ENCODE results near the gene NTN5. TPM values are rescaled to one million over a fixed set of nuclear protein-coding genes. Genes with fewer than 3 reads are reported as not detected.

The NTN5 gene
- total and polyA plus RNA-seq, 2 donors = 0.53 to 0.80 TPM

DNA sequence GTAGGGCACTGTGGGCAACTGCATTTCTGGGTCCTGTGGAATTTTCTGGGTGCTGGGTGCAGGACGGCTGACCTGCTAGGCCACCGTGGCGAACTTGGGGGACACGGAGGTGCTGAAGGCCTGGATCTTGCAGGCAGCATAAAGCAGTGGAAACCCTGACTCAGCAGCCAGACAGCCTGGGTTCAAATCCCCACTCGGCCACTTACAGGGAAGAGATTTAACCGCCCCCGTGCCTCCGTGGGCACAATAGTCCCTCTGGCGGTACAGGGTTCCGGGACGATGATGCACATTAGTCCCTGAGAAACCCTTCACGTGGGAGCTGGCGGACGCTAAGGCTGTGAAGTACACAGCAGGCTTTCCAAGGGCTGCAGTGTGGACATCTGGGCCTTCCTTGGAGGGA lies 60.9 kb downstream of the NTN5 start:
- Histone ChIP-seq H3K4me1 (ENCODE audit: insufficient read depth) (no peaks in the 10 kb centered on the region), H3K27ac (ENCODE audit: low read depth) (no peak overlapping the region), H3K4me3 (ENCODE audit: low read depth, low read length) (no peak overlapping the region), H3K36me3 (ENCODE audit: insufficient read depth) (no peaks in the 10 kb centered on the region)
- WGBS = 91% methylated on average over 14 of the region's 14 CpGs
- DNase-seq (ENCODE audit: extremely low spot score) = no peak

Other genes starting within 250 kb of the NTN5 start
- gene GRWD1, start 227.0 kb downstream of the NTN5 start, total RNA-seq = 13.6 TPM
- gene GRWD1, start 227.0 kb downstream of the NTN5 start, polyA plus RNA-seq = 22.2 TPM
- 0.42 TPM for gene KCNJ14, start 217.4 kb downstream of the NTN5 start, total RNA-seq
- gene KCNJ14, start 217.4 kb downstream of the NTN5 start, polyA plus RNA-seq = 0.33 TPM
- 30.6 TPM for gene CYTH2, start 203.6 kb downstream of the NTN5 start, total RNA-seq
- 51.9 TPM for gene CYTH2, start 203.6 kb downstream of the NTN5 start, polyA plus RNA-seq
- 0.42 TPM for gene LMTK3, start 161.2 kb downstream of the NTN5 start, total RNA-seq
- 0.72 TPM for gene LMTK3, start 161.2 kb downstream of the NTN5 start, polyA plus RNA-seq
- gene SULT2B1, start 120.8 kb downstream of the NTN5 start, total RNA-seq = 0.42 TPM
- gene SULT2B1, start 120.8 kb downstream of the NTN5 start, polyA plus RNA-seq = 0.30 TPM
- not detected for gene SPACA4, start 66.3 kb downstream of the NTN5 start, total RNA-seq
- gene SPACA4, start 66.3 kb downstream of the NTN5 start, polyA plus RNA-seq = not detected
- 0.58 TPM for gene FAM83E, start 57.9 kb downstream of the NTN5 start, total RNA-seq
- gene FAM83E, start 57.9 kb downstream of the NTN5 start, polyA plus RNA-seq = 1.1 TPM
- gene RPL18, start 53.8 kb downstream of the NTN5 start, total RNA-seq = 1,113 TPM
- 2,167 TPM for gene RPL18, start 53.8 kb downstream of the NTN5 start, polyA plus RNA-seq
- 4.9 TPM for gene SPHK2, start 53.5 kb downstream of the NTN5 start, total RNA-seq
- gene SPHK2, start 53.5 kb downstream of the NTN5 start, polyA plus RNA-seq = 22.0 TPM
- 4.6 TPM for gene DBP, start 35.6 kb downstream of the NTN5 start, total RNA-seq
- gene DBP, start 35.6 kb downstream of the NTN5 start, polyA plus RNA-seq = 12.3 TPM
- gene CA11, start 26.8 kb downstream of the NTN5 start, total RNA-seq = 1.8 TPM
- gene CA11, start 26.8 kb downstream of the NTN5 start, polyA plus RNA-seq = 13.4 TPM
- gene FUT2, start 23.0 kb upstream of the NTN5 start, total RNA-seq = 0.79 TPM
- 0.41 TPM for gene FUT2, start 23.0 kb upstream of the NTN5 start, polyA plus RNA-seq
- 2.5 TPM for gene MAMSTR, start 46.7 kb upstream of the NTN5 start, total RNA-seq
- 3.0 TPM for gene MAMSTR, start 46.7 kb upstream of the NTN5 start, polyA plus RNA-seq
- gene RASIP1, start 67.6 kb upstream of the NTN5 start, total RNA-seq = 10.8 TPM
- gene RASIP1, start 67.6 kb upstream of the NTN5 start, polyA plus RNA-seq = 15.5 TPM
- not detected for gene IZUMO1, start 73.9 kb upstream of the NTN5 start, total RNA-seq
- not detected for gene IZUMO1, start 73.9 kb upstream of the NTN5 start, polyA plus RNA-seq
- gene FUT1, start 79.6 kb upstream of the NTN5 start, total RNA-seq = 1.6 TPM
- gene FUT1, start 79.6 kb upstream of the NTN5 start, polyA plus RNA-seq = 1.5 TPM
- not detected for gene FGF21, start 82.5 kb upstream of the NTN5 start, total RNA-seq
- gene FGF21, start 82.5 kb upstream of the NTN5 start, polyA plus RNA-seq = not detected
- 34.4 TPM for gene BCAT2, start 138.0 kb upstream of the NTN5 start, total RNA-seq
- 79.2 TPM for gene BCAT2, start 138.0 kb upstream of the NTN5 start, polyA plus RNA-seq
- 3.4 TPM for gene HSD17B14, start 163.5 kb upstream of the NTN5 start, total RNA-seq
- gene HSD17B14, start 163.5 kb upstream of the NTN5 start, polyA plus RNA-seq = 18.6 TPM
- 11.5 TPM for gene PLEKHA4, start 195.6 kb upstream of the NTN5 start, total RNA-seq
- gene PLEKHA4, start 195.6 kb upstream of the NTN5 start, polyA plus RNA-seq = 56.4 TPM
- gene PPP1R15A, start 199.4 kb upstream of the NTN5 start, total RNA-seq = 21.8 TPM
- gene PPP1R15A, start 199.4 kb upstream of the NTN5 start, polyA plus RNA-seq = 122 TPM
- gene TULP2, start 225.7 kb upstream of the NTN5 start, total RNA-seq = not detected
- gene TULP2, start 225.7 kb upstream of the NTN5 start, polyA plus RNA-seq = 0.57 TPM
- 107 TPM for gene NUCB1, start 227.3 kb upstream of the NTN5 start, total RNA-seq
- gene NUCB1, start 227.3 kb upstream of the NTN5 start, polyA plus RNA-seq = 478 TPM